Measurements from ENCODE around the gene CDX2. TPM values are rescaled to one million over a fixed set of nuclear protein-coding genes. Genes with fewer than 3 reads are reported as not detected.

Gene CDX2
- total and polyA plus RNA-seq, 9 of the 15 experiments (the other 6 are each of a cell fraction or from before 2014, with no cell fraction given): 0.04 TPM; not detected in 8

DNA sequence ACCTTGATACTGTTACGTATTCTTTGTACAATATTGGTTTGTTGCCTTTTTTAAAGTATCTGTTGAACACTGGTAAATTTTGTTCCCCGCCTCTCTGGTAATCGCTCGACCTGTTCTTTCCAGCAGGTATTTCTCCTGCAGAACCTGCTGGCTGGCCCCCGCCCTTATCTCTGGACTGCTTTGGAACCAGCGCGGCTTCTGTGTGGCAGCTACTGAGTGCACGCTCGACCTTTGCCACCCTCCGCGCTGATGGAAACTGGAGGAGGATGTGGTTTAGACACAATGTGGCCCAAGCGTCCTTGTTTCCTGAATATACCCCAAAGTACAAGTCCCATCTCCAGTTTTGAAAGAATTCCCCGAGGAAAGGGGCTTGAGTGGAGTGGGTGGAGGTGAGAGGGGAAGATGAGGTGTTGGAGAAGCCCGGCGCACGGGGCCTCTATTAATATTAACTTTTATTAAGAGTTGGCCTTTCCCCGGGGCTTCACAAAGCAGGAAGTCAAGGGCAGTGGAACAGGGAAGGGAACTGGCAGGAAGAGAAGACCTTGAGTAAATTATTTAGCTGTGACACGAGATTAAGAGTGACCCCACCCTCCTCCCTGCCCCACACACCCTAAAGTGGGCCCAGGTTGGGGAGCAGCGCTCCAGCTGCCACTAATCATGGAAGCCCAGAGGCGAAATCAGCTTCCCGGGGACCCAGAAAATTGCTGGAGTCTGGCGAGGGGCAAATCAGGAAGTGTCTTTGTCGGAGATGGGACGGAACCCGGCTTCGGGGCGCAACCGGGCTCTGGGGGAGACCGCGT, 16.0 kb downstream of the CDX2 start:
- FAIRE-seq (no peak), ATAC-seq (no peak), DNase-seq (ENCODE audit: extremely low read depth in 1 of 4, low spot score in 3 of 4) (no peak)
- 20% methylated on average over 16 of the region's 30 CpGs for WGBS (ENCODE audit: insufficient coverage, low coverage, missing lambda C conversion rate)
- Histone ChIP-seq H3K4me3 (no peak overlapping the region), H3K4me2 (ENCODE audit: insufficient read depth, low read length) (no peak overlapping the region), H3K9me1 (ENCODE audit: control insufficient read depth, insufficient read depth, low read length) (no peaks in the 10 kb centered on the region), H3K27me3 (ENCODE audit: control insufficient read depth in 2 of 2, insufficient read depth in 2 of 2, low read length in 2 of 2) (peaks cover 0 to 9% of the 10 kb centered on the region in 2 experiments; a peak in 1 of 5 replicates), H3K36me3 (ENCODE audit: control insufficient read depth, insufficient read depth, low read length) (no peaks in the 10 kb centered on the region), H3K9me3 (replicated peaks; ENCODE audit: control insufficient read depth, insufficient read depth, low read depth, low read length) (no peaks in the 10 kb centered on the region), H3K4me1 (replicated peaks in 1 of 2; ENCODE audit: control insufficient read depth in 2 of 2, insufficient read depth in 2 of 2, low read length in 2 of 2) (peaks cover 0 to 13% of the 10 kb centered on the region in 2 experiments; a peak in 2 of 5 replicates), H3K9ac (ENCODE audit: insufficient read depth in 1 of 2, low read depth in 2 of 2, low read length in 2 of 2) (no peak overlapping the region), H2AFZ (ENCODE audit: low read depth, low read length) (no peak overlapping the region), H4K20me1 (replicated peaks; ENCODE audit: control insufficient read depth, insufficient read depth, low read length) (no peaks in the 10 kb centered on the region), H3K27ac (ENCODE audit: extremely low read depth, low read depth, low read length) (no peak overlapping the region), H3K79me2 (ENCODE audit: control insufficient read depth, insufficient read depth, low read length) (no peaks in the 10 kb centered on the region)
- CTCF ChIA-PET (ENCODE audit: low intra/inter-chr PET ratio): interaction anchor here (0.9 to 1.5 kb wide), 2 partner anchors 84 to 590 kb away, joined by 3 to 8 read pairs; no protein-coding TSS in a partner anchor
- intact Hi-C loops (cut with micrococcal nuclease) (loop anchor here (5.0 kb wide), 1 partner anchor 121 kb away; no protein-coding TSS in a partner anchor), in situ Hi-C loops (cut with MboI) (loop anchor here (25.0 kb wide), 1 partner anchor 441 kb away; no protein-coding TSS in a partner anchor)
- no TSS peak for BruUV-seq (replicated peaks)
- POLR2A ChIA-PET: no interaction called here
- TF ChIP-seq FOXK2 (conservative IDR thresholded peaks at IDR 0.05 in 1 of 2, IDR thresholded peaks at IDR 0.05 in 1 of 2; ENCODE audit: low read depth in 2 of 2): no peak
- TF ChIP-seq RFX5 (IDR thresholded peaks at IDR 0.05; ENCODE audit: low read depth, low read length): no peak
- no peak for TF ChIP-seq ZFP91 (CRISPR knock-in tag; IDR thresholded peaks at IDR 0.05)
- TF ChIP-seq TARDBP (IDR thresholded peaks at IDR 0.05): no peak
- TF ChIP-seq SRF (CRISPR knock-in tag; IDR thresholded peaks at IDR 0.05): no peak
- no peak for TF ChIP-seq ATF3 (IDR thresholded peaks at IDR 0.05)
- TF ChIP-seq ATF3 (CRISPR knock-in tag; conservative IDR thresholded peaks at IDR 0.05): no peak
- no peak for TF ChIP-seq STAG1 (CRISPR knock-in tag; IDR thresholded peaks at IDR 0.05; ENCODE audit: borderline replicate concordance)
- no peak for TF ChIP-seq CBX1 (IDR thresholded peaks at IDR 0.05; ENCODE audit: low read depth)
- TF ChIP-seq ZNF699 (CRISPR knock-in tag; IDR thresholded peaks at IDR 0.05; ENCODE audit: insufficient replicate concordance): no peak

Data from K562 (cell line).